Activated naive CD8-positive, alpha-beta T cell (primary cell): ENCODE data around the gene SPATA21.
"Not testable (repeated sequence)": the region's sequence is repeated elsewhere in the genome, so short reads cannot be mapped to it uniquely, and the experiment has no call there.

Experiments used
- H3K27ac Mint-ChIP-seq: one replicate; pipeline ENCODE4 v1.8.0; 2021; ENCODE audit warnings: mixed read lengths
- H3K27me3 Mint-ChIP-seq: one replicate; pipeline ENCODE4 v1.8.0; 2021; ENCODE audit warnings: mixed read lengths
- H3K36me3 Mint-ChIP-seq: one replicate; pipeline ENCODE4 v1.8.0; 2021; ENCODE audit warnings: mixed read lengths
- H3K4me1 Mint-ChIP-seq: one replicate; pipeline ENCODE4 v1.8.0; 2021; ENCODE audit warnings: low read depth, mixed read lengths
- H3K4me3 Mint-ChIP-seq: one replicate; pipeline ENCODE4 v1.8.0; 2021; ENCODE audit warnings: mild to moderate bottlenecking, mixed read lengths
- H3K9me3 Mint-ChIP-seq: one replicate; pipeline ENCODE4 v1.8.0; 2021; ENCODE audit warnings: low read depth, mixed read lengths

Gene SPATA21

DNA sequence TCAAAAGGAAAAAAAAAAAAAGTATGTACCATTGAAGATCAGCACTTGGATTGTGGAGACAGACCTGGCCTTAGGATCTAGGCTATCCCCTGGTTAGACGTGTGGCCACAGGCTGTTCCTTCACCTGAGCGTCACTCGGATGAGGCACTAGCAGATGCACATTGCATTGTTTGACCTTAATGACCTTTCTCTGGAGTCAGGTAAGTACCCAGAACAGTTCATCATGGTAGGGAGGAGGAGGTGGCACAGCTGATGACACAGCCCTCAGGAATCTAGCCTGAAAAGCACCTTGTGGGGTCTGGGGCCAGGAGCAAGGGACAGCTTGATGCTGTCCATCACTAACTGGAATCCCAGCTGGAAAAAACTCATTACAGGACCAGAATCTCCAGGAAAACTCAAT is 24.5 kb upstream of the SPATA21 start:
- Mint-ChIP-seq H3K36me3 (peaks cover 7% of the 10 kb centered on the region), H3K4me1 (peaks cover 7% of the 10 kb centered on the region), H3K27ac (peak overlapping the region; percentile 79), H3K9me3 (no peaks in the 10 kb centered on the region), H3K4me3 (no peak overlapping the region), H3K27me3 (no peaks in the 10 kb centered on the region)

DNA sequence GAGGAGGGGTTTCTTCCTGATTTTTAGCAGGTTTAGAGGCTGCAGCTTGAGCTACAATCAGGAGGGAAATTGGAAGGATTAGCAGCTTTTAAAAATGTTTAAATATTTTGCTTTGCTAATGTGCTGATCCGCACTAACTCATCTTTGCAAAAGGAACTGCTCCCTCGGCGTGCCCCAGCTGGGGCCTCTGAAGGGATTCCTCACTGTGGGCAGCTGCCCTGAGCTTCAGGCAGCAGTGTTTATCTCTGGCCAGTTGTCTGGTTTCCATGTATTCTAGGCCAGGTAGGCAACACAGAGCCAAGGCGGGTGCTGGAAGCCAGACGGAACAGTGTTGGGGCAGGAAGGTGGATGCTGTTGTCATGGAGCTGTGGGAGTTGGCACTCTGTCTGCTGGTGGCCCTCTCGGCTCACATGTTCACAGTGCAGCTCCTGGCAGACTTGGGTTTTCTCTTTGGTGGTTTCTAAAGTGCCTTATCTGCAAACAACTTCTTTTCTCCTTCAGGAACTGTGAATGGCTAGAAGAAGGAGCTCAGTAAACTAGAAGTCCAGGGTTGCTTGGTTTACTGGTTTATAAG is 22.2 kb upstream of the SPATA21 start:
- Mint-ChIP-seq H3K27ac (no peak overlapping the region), H3K36me3 (peaks cover 7% of the 10 kb centered on the region), H3K4me1 (peaks cover 7% of the 10 kb centered on the region)

DNA sequence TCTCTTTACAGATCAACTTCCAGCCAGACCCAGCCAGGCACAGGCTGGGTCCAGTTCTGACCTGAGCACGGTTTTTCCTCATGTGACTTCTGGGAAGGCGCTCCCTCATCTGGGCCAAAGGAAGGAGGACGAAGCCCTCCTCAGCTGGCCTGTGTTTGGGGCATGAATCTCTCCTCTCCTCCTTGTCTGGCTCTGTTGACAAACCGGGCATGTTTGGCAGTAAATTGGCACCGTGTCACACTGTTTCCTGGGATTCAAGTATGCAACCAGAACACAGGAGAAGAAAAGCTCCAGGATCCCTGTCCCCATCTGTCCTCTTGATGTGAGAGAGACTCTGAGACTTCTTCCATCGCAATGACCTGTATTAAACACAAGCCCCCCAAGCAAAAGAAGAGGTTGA is 21.6 kb upstream of the SPATA21 start:
- Mint-ChIP-seq H3K4me1 (peaks cover 7% of the 10 kb centered on the region), H3K36me3 (peaks cover 7% of the 10 kb centered on the region), H3K9me3 (no peaks in the 10 kb centered on the region), H3K27me3 (no peaks in the 10 kb centered on the region), H3K27ac (peak overlapping the region; percentile 28), H3K4me3 (no peak overlapping the region)

More for the DNA sequence above, 22.2 kb upstream of the SPATA21 start:
- Mint-ChIP-seq H3K27me3 (no peaks in the 10 kb centered on the region), H3K9me3 (no peaks in the 10 kb centered on the region), H3K4me3 (no peak overlapping the region)

DNA sequence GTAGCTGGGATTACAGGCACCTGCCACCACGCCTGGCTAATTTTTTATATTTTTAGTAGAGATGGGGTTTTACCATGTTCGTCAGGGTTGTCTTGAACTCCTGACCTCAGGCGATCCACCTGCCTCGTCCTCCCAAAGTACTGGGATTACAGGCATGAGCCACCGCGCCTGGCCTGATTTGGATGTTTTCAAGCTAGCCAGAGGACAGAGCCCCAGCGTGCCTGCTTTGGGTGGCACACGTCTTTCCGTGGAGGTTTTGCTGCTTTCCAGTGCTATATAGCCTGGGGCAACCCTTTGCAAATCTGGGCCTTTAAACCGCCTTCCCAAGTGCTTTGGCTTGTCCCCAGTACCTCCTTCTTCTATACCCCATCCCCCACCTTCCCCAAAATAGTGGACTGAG is 18.9 kb upstream of the SPATA21 start:
- Mint-ChIP-seq H3K36me3 (peaks cover 10% of the 10 kb centered on the region), H3K27ac (peak overlapping the region; percentile 54)
- H3K9me3 Mint-ChIP-seq, H3K27me3 Mint-ChIP-seq, H3K4me1 Mint-ChIP-seq, H3K4me3 Mint-ChIP-seq: not testable (repeated sequence)

DNA sequence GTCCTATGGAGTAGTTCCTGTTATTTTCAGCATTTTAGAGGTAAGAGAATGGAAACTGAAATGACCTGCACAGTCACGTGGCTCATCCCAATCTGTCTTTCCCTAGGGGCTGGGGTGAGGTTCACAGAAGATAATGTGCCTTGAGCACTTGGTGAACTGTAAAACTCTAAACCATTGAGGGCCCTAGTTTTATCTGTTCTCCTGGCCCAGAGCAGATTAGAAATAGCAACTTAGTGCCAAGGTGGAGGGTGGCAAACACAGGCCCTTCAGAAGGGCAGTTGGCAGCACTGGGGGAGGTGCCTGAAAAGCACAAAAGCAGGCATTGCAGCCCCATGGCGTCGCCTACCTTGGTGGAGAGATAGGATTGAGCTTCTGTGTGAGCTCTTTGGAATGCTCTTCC is 17.7 kb upstream of the SPATA21 start:
- H3K36me3 Mint-ChIP-seq, H3K27me3 Mint-ChIP-seq, H3K9me3 Mint-ChIP-seq, H3K4me3 Mint-ChIP-seq: not testable (repeated sequence)
- peaks cover 12% of the 10 kb centered on the region for H3K4me1 Mint-ChIP-seq
- H3K27ac Mint-ChIP-seq: peak overlapping the region; percentile 35

DNA sequence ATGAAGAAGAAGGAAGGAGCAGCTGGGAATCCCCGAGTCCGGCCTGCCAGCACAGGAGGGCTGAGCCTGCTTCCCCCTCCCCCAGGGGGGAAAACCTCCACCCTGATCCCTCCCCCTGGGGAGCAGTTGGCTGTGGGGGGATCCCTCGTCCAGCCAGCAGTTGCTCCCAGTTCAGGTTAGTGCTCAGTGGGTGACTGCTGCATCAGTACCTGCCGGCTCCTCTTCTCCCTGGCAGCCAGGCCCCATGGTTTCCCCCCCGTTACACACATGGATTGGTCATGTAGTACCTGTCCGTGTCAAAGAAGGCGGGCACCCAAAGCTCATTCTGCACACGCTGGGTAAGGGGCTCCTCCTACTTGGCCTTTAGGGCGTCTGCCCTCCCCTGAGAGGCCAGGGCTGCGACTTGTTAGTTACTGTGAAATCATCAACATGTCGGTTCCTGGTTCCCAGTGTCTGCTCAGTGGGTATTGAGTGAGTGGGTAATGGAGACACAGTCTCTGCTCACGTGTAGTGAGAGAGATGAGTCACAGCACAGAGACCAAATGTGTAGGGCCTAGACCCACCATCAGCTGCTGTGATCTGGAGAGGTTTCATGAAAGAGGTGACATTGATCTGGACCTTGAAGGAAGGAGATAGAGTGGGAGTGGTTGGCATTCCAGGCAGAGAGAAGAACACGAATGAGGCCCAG is 14.8 kb upstream of the SPATA21 start:
- Mint-ChIP-seq H3K4me1 (peaks cover 29% of the 10 kb centered on the region), H3K36me3 (peaks cover 9% of the 10 kb centered on the region), H3K4me3 (no peak overlapping the region), H3K27ac (peak overlapping the region; percentile 47), H3K27me3 (no peaks in the 10 kb centered on the region), H3K9me3 (no peaks in the 10 kb centered on the region)

DNA sequence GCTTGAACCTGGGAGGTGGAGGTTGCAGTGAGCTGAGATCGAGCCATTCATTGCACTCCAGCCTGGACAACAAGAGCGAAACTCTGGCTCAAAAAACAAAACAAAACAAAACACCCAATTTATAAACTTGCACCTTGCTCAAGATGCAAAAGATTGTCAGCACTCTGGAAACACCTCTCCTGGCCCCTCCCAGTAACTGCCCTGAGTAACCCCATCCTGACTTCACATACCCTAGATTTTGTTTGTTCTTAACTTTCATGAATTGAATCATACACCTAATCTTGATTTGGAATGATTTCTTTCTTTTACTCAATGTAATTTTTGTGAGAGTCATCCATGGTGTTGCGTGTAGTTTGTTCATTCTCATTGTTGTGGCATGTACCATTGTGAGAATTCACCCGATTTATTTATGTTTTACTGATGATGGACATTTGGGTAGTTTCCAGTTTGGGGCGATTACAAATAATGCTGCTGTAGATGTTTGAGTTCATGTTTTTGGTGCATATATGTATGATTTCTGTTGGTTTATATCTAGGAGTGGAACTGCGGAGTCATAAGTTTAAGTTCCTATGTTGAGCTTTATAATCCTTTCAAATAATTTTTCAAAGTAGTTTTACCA is 13.7 kb upstream of the SPATA21 start:
- Mint-ChIP-seq H3K27me3 (no peaks in the 10 kb centered on the region), H3K9me3 (no peaks in the 10 kb centered on the region), H3K27ac (peak overlapping the region; percentile 75), H3K4me3 (no peak overlapping the region), H3K36me3 (peaks cover 9% of the 10 kb centered on the region), H3K4me1 (peaks cover 32% of the 10 kb centered on the region)

DNA sequence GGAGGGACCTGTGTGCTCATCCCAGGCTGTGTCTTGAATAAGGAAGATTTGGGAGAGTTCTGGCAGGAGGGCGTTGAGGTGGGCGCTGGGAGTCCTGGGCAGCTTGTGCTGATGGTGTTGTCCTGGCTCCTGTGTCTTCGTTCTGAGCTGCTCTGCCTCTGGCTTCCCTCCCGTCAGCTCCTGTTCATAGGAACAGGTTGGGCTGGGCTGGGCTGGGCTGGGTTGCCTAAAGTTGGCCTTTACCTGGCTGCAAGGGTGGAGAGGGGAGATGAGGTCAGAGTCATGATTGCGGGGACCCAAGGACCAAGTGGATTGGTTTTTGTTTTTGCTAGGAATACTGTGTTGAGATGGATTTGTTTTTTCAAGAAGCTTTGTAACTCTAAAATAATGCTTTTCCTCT is 12.4 kb upstream of the SPATA21 start:
- Mint-ChIP-seq H3K27ac (peak overlapping the region; percentile 86), H3K9me3 (no peaks in the 10 kb centered on the region), H3K36me3 (peaks cover 9% of the 10 kb centered on the region), H3K4me1 (peaks cover 34% of the 10 kb centered on the region), H3K27me3 (no peaks in the 10 kb centered on the region), H3K4me3 (no peak overlapping the region)

DNA sequence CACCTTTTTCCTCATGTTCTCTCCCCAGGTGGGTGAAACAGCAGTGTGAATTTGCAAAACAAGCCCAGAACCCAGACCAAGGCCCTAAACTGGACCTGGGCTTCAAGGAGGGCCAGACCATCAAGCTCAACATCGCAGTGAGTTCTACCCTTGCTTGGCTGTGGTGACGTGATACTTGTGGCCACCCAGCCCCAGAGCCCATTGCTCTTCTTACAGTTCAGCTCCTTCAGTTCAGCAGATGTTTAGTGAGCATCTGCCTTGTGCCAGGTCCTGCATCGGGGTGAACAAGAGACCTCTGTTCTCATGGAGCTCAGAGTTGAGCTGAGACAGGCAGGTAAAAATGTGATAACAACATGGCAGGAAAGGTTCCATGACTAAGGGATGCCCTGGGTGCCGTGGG is 11.8 kb upstream of the SPATA21 start:
- Mint-ChIP-seq H3K27ac (peak overlapping the region; percentile 86), H3K4me3 (no peak overlapping the region), H3K36me3 (peaks cover 9% of the 10 kb centered on the region), H3K4me1 (peaks cover 38% of the 10 kb centered on the region), H3K9me3 (no peaks in the 10 kb centered on the region), H3K27me3 (no peaks in the 10 kb centered on the region)

DNA sequence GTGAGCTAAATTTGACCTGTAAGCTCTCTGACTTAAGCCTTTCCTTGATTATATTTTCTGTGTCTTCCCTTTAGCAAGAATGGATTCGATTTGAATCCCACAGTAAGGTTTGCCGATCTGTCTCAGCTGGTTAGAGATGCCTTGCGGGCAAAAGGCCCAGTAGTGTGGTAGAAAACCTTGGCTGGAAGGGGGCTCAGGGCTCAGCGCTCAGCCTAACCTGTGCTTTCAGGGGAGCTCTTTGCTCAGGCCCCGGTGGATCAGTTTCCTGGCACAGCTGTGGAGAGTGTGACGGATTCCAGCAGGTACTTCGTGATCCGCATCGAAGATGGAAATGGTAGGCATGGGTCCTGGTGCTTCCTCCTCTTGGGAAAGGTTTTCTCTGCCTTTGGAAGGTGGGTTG is 10.4 kb upstream of the SPATA21 start:
- Mint-ChIP-seq H3K4me3 (no peak overlapping the region), H3K9me3 (no peaks in the 10 kb centered on the region), H3K4me1 (peaks cover 50% of the 10 kb centered on the region), H3K27ac (peak overlapping the region; percentile 66), H3K36me3 (peaks cover 12% of the 10 kb centered on the region), H3K27me3 (no peaks in the 10 kb centered on the region)

DNA sequence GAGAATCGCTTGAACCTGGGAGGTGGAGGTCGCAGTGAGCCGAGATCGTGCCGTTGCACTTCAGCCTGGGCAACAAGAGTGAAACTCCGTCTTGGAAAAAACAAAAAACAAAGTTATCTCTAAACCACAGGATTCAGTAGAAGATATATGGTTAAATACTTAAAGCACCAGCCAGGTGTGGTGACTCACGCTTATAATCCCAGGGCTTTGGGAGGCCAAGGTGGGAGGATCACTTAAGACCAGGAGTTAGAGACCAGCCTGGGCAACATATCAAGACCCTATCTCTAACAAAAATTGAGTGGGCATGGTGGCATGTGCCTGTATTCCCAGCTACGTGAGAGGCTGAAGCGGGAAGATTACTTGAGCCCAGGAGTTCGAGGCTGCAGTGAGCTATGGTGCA is 8.9 kb upstream of the SPATA21 start:
- Mint-ChIP-seq H3K27ac (no peak overlapping the region), H3K9me3 (no peaks in the 10 kb centered on the region), H3K27me3 (no peaks in the 10 kb centered on the region), H3K4me3 (no peak overlapping the region), H3K36me3 (peaks cover 7% of the 10 kb centered on the region), H3K4me1 (peaks cover 57% of the 10 kb centered on the region)

DNA sequence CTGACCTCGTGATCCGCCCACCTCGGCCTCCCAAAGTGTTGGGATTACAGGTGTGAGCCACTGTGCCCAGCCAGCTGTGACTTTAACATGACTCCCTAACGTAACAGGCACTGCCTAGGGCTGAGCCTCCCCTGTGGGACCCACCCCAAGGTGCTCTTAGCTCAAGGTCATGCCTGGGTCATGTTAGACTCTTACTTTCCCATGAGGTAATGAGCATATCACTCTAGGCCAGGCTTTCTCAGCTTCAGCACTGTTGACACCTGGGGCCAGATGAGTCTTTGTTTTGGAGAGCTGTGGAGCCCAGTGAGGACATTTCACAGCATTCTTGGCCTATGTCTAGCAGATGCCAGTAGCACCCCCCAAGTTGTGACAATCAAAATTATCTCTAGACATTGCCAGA is 7.8 kb upstream of the SPATA21 start:
- peaks cover 4% of the 10 kb centered on the region for H3K36me3 Mint-ChIP-seq
- no peaks in the 10 kb centered on the region for H3K27me3 Mint-ChIP-seq
- H3K4me3 Mint-ChIP-seq: no peak overlapping the region
- H3K27ac Mint-ChIP-seq: peak overlapping the region; percentile 50
- peaks cover 58% of the 10 kb centered on the region for H3K4me1 Mint-ChIP-seq
- H3K9me3 Mint-ChIP-seq: no peaks in the 10 kb centered on the region

DNA sequence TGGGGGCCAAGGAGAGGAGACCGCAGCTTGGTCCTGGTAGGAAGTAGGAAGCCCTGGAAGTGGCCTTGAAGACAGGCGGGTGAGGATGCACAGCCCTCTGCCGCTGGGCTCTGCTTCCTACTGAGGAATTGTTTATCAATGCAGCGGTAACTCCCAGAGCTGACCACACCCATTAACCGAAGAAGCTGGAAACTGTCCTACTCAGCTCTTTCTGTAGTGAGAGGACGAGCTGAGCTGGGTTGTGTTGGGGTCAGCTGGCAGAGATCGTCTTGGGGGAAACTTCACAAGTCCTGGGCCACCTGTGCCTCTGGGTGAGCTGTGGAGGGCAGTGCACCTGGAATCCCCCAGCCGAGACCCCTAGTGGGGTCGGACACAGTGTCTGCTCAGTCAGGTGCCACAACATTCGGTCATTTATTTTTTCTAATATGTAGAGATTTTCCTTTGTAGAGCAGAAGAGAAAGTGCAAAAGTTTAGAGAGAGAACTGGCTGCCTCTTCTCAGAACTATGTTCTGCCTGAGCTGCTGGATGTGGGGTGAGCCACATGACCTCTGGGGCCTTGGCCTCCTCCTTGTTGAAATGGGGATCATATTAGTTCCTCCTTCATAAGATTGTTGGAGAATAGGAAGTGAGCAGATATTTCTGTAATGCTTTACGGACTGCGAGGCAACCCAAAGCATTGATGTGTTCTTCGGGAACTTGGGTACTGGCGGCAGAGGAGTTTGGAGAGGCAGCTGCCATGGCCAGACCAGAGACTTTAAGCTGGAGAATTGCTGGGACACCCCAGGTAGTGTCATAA is 6.9 kb upstream of the SPATA21 start:
- H3K4me1 Mint-ChIP-seq: peaks cover 51% of the 10 kb centered on the region
- peaks cover 2% of the 10 kb centered on the region for H3K36me3 Mint-ChIP-seq
- H3K4me3 Mint-ChIP-seq: no peak overlapping the region
- H3K27me3 Mint-ChIP-seq: no peaks in the 10 kb centered on the region
- H3K9me3 Mint-ChIP-seq: no peaks in the 10 kb centered on the region
- no peak overlapping the region for H3K27ac Mint-ChIP-seq

DNA sequence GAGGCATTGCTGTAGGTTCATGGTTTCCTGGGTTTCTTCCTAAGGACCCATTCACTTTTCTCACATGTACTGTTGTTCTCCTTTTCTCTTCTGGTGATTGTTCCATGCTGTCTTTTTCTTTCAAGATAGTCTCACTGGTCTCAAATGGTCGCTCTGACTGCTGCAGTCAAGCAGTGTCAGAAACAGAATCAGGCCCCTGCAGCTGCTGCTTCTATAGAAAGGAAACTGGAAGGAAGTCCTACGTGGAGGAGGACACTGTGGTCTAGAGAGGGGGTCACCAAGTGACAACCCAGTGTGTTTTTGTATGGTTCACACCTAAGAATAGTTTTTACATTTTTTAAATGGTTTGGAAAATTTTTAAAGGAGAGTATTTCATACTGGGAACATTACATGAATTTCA is 5.7 kb upstream of the SPATA21 start:
- H3K9me3 Mint-ChIP-seq: no peaks in the 10 kb centered on the region
- peaks cover 2% of the 10 kb centered on the region for H3K36me3 Mint-ChIP-seq
- peaks cover 44% of the 10 kb centered on the region for H3K4me1 Mint-ChIP-seq
- no peaks in the 10 kb centered on the region for H3K27me3 Mint-ChIP-seq
- peak overlapping the region; percentile 88 for H3K27ac Mint-ChIP-seq
- H3K4me3 Mint-ChIP-seq: peak overlapping the region; percentile 94

DNA sequence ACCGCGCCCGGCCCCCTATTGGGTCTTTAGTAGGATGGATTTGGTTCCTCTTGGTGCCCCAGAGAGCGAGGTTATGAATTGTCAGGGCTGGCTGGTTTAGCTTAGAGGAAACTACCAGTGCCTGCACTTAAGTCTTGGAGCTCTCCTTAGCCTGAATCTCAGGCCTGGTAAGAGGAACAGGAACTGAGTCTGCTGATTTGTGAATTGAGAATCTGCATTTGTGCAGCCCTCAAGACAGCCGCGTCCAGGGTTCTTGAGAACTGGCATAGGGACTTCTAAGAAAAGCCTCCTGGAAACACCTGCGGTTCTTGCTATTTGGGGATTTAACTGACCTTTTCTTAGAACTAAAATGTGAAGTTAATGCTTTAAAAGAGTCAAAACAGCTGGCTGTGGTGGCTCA is 5.0 kb upstream of the SPATA21 start:
- H3K36me3 Mint-ChIP-seq: peaks cover 2% of the 10 kb centered on the region
- H3K4me1 Mint-ChIP-seq: peaks cover 43% of the 10 kb centered on the region
- H3K27me3 Mint-ChIP-seq: no peaks in the 10 kb centered on the region
- no peaks in the 10 kb centered on the region for H3K9me3 Mint-ChIP-seq
- peak overlapping the region; percentile 88 for H3K27ac Mint-ChIP-seq
- H3K4me3 Mint-ChIP-seq: peak overlapping the region; percentile 94
